Measurements from ENCODE around the gene FRYL.

Gene FRYL

DNA sequence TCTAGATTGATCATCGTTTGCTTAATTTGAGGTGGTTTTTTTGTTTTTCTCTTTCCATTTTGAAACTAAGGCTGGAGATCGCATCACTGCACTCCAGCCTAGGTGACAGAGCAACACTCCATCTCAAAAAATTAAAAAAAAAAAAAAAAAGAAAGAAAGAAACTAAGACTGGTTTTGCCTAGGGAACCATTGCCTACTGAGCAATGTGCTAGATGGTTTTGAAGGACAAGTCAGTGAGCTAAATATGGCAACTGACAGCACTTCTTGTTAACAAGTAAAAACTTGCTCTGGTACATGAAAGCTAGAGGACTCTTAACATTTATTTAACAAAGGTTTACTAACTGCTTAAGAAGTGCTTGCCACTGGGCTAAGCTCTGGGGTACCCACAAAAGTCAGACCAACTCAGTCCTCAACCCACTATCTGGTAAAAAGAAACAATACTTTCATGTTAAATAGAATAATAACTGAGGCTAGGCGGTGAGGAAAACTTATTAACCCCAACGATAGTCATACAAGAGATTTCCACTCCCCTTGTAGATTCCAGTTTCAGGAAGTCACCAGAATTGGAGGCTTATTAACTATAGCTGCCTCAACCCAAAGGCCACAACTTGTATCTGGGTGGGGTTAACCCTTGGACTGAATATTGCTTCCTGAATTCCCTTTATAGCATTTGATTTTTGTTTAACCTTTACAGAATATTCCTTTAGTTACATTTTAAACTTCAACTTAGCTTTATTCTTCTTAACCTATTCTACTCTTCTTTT is 111.6 kb downstream of the FRYL start:
- TF ChIP-seq, protein P1, sequence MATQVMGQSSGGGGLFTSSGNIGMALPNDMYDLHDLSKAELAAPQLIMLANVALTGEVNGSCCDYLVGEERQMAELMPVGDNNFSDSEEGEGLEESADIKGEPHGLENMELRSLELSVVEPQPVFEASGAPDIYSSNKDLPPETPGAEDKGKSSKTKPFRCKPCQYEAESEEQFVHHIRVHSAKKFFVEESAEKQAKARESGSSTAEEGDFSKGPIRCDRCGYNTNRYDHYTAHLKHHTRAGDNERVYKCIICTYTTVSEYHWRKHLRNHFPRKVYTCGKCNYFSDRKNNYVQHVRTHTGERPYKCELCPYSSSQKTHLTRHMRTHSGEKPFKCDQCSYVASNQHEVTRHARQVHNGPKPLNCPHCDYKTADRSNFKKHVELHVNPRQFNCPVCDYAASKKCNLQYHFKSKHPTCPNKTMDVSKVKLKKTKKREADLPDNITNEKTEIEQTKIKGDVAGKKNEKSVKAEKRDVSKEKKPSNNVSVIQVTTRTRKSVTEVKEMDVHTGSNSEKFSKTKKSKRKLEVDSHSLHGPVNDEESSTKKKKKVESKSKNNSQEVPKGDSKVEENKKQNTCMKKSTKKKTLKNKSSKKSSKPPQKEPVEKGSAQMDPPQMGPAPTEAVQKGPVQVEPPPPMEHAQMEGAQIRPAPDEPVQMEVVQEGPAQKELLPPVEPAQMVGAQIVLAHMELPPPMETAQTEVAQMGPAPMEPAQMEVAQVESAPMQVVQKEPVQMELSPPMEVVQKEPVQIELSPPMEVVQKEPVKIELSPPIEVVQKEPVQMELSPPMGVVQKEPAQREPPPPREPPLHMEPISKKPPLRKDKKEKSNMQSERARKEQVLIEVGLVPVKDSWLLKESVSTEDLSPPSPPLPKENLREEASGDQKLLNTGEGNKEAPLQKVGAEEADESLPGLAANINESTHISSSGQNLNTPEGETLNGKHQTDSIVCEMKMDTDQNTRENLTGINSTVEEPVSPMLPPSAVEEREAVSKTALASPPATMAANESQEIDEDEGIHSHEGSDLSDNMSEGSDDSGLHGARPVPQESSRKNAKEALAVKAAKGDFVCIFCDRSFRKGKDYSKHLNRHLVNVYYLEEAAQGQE (IDR thresholded peaks at IDR 0.05; ENCODE audit: insufficient read depth in 1 of 2, low read depth in 2 of 2, low read length in 2 of 2): no peak
- no peak for TF ChIP-seq FOXP2 (optimal IDR thresholded peaks at IDR 0.05; ENCODE audit: borderline replicate concordance, extremely low read depth, extremely low read length, insufficient read depth)
- TF ChIP-seq POLR2AphosphoS5 (IDR thresholded peaks at IDR 0.05; ENCODE audit: low read depth, low read length): no peak
- TF ChIP-seq TAF1 (IDR thresholded peaks at IDR 0.05; ENCODE audit: borderline replicate concordance, insufficient read depth, low read length): no peak
- TF ChIP-seq SIN3A (IDR thresholded peaks at IDR 0.05; ENCODE audit: borderline replicate concordance, insufficient read depth, low read length): no peak

- no peak for TF ChIP-seq POLR2AphosphoS5 (IDR thresholded peaks at IDR 0.05; ENCODE audit: low read depth, low read length)
- TF ChIP-seq, protein P1 (IDR thresholded peaks at IDR 0.05; ENCODE audit: insufficient read depth in 1 of 2, low read depth in 2 of 2, low read length in 2 of 2): no peak
- no peak for TF ChIP-seq TAF1 (IDR thresholded peaks at IDR 0.05; ENCODE audit: borderline replicate concordance, insufficient read depth, low read length)
- TF ChIP-seq SIN3A (IDR thresholded peaks at IDR 0.05; ENCODE audit: borderline replicate concordance, insufficient read depth, low read length): no peak
- TF ChIP-seq FOXP2 (optimal IDR thresholded peaks at IDR 0.05; ENCODE audit: borderline replicate concordance, extremely low read depth, extremely low read length, insufficient read depth): no peak
These were observed 112.9 kb downstream of the FRYL start for GRCh38 chr4:48667148-48667547.

GRCh38 chr4:48665555-48666186 is 114.4 kb downstream of the FRYL start:
- no peak for TF ChIP-seq SIN3A (IDR thresholded peaks at IDR 0.05; ENCODE audit: borderline replicate concordance, insufficient read depth, low read length)
- no peak for TF ChIP-seq POLR2AphosphoS5 (IDR thresholded peaks at IDR 0.05; ENCODE audit: low read depth, low read length)
- no peak for TF ChIP-seq TAF1 (IDR thresholded peaks at IDR 0.05; ENCODE audit: borderline replicate concordance, insufficient read depth, low read length)
- TF ChIP-seq, protein P1 (IDR thresholded peaks at IDR 0.05; ENCODE audit: insufficient read depth in 1 of 2, low read depth in 2 of 2, low read length in 2 of 2): no peak
- TF ChIP-seq FOXP2 (optimal IDR thresholded peaks at IDR 0.05; ENCODE audit: borderline replicate concordance, extremely low read depth, extremely low read length, insufficient read depth): no peak

DNA sequence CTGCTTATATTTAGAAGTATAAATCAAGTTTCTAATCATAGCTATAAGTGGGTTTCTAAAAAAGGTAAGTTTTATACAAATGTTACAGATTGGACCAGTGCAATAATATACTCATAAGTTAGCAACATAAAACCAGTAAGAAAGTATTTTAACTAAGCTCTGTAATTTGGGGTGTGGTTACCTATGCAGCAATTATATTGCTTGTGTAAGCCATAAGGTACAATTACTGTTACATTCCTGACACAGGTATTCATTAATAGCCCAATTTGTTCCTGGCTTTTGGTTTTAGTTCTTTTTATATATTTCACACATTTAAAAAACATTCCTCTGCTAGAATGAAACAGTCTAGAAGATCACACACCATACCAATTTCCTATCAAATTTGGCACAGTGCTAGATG is 115.1 kb downstream of the FRYL start:
- no peak for TF ChIP-seq FOXP2 (optimal IDR thresholded peaks at IDR 0.05; ENCODE audit: borderline replicate concordance, extremely low read depth, extremely low read length, insufficient read depth)
- no peak for TF ChIP-seq POLR2AphosphoS5 (IDR thresholded peaks at IDR 0.05; ENCODE audit: low read depth, low read length)
- TF ChIP-seq, protein P1 (IDR thresholded peaks at IDR 0.05; ENCODE audit: insufficient read depth in 1 of 2, low read depth in 2 of 2, low read length in 2 of 2): no peak
- no peak for TF ChIP-seq TAF1 (IDR thresholded peaks at IDR 0.05; ENCODE audit: borderline replicate concordance, insufficient read depth, low read length)
- no peak for TF ChIP-seq SIN3A (IDR thresholded peaks at IDR 0.05; ENCODE audit: borderline replicate concordance, insufficient read depth, low read length)
